GM12864 (cell line): ENCODE results near the gene UNC13D.
"Not testable (repeated sequence)": the region's sequence is repeated elsewhere in the genome, so short reads cannot be mapped to it uniquely, and the experiment has no call there.

Source experiments
- DNase-seq: peaks from one replicate; pipeline ENCODE4 v3.0.0-alpha.2; 2011; ENCODE audit warnings: low read depth
- H3K4me3 ChIP-seq: 2 replicates; pipeline ENCODE4 v1.5.1; 2011; ENCODE audit warnings: mild to moderate bottlenecking, low read depth, low read length, control low read depth
- CTCF ChIP-seq: IDR thresholded peaks from 2 replicates; pipeline ENCODE4 v1.5.1; 2011; ENCODE audit warnings: low read depth, mild to moderate bottlenecking, moderate library complexity, low read length, control low read depth, inconsistent platforms; ENCODE audit errors: missing control alignments

UNC13D gene

DNA sequence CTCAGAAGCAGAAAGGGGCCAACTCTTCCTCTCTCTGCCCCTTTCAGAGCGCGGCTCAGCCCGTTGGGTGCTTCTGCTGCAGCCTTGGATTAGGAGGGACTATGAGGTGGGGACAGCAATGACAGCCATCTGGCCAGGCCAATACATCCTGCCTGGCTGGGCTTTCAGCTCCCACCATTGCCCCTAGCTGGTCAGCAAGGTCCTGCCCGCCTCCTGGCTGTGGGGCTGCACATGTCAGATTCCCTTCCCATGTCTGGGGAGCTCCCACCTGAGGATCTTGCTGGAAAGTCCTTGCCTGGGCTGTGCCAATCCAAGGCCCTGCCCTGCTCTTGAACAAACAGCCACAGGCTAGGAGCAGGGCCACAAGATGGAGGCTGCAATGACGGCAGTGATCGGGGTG lies 44.3 kb upstream of the UNC13D start:
- no peak for DNase-seq
- no peak for TF ChIP-seq CTCF
- H3K4me3 ChIP-seq = no peak overlapping the region

DNA sequence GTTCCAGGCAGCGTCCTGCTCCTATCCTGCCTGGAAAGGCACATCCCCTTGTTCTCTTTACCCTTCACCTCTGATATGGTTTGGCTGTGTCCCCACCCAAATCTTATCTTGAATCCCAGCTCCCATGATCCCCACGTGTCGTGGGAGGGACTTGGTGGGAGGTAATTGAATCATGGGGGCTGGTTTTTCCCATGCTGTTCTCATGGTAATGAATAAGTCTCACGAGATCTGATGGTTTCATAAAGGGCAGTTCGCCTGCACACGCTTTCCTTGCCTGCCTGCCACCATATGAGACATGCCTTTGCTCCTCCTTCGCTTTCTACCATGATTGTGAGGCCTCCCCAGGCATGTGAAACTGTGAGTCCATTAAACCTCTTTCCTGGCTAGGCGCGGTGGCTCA lies 41.7 kb upstream of the UNC13D start:
- H3K4me3 ChIP-seq, DNase-seq: not testable (repeated sequence)

- no peak for TF ChIP-seq CTCF
- no peak for DNase-seq
- H3K4me3 ChIP-seq = no peak overlapping the region
Observed at GRCh38 chr17:75885431-75885830, 41.2 kb upstream of the UNC13D start.

DNA sequence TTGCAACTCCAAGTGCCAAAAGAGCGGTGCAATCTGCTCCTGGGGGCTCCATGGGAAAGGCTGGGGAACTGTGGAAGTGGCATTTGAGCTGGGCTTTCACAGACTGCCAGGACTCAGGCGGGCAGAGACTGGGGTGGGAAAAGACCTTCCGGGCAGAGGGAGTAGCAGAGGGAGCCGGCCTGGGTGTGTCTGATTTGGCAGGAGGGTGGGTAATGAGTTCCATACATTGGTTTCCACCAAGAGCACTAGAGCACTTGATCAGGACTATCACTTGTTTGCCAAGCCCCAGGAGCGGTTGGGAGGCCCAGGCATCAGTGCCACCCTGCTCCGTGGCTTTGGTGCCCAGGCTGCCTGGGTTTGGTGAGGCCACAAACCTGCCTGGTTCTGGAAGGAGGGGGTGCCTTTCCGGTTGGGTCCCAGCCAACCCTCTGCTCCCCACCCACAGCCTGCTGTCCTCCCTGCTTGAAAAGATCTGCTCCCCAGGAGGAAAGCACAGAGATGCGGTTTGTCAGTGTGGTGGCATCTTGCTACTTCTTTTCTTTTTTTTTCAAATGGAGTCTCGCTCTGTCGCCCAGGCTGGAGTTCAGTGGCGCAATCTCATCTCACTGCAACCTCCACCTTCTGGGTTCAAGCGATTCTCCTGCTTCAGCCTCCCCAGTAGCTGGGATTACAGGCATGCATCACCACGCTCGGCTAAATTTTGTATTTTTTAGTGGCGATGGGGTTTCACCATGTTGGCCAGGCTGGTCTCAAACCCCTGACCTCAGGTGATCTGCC lies 37.7 kb upstream of the UNC13D start:
- TF ChIP-seq CTCF = no peak
- no peak for DNase-seq

GRCh38 chr17:75880266-75880665 lies 36.1 kb upstream of the UNC13D start:
- no peak overlapping the region for H3K4me3 ChIP-seq
- no peak for DNase-seq
- no peak for TF ChIP-seq CTCF

More for the DNA sequence above, 37.7 kb upstream of the UNC13D start:
- no peak overlapping the region for H3K4me3 ChIP-seq

DNA sequence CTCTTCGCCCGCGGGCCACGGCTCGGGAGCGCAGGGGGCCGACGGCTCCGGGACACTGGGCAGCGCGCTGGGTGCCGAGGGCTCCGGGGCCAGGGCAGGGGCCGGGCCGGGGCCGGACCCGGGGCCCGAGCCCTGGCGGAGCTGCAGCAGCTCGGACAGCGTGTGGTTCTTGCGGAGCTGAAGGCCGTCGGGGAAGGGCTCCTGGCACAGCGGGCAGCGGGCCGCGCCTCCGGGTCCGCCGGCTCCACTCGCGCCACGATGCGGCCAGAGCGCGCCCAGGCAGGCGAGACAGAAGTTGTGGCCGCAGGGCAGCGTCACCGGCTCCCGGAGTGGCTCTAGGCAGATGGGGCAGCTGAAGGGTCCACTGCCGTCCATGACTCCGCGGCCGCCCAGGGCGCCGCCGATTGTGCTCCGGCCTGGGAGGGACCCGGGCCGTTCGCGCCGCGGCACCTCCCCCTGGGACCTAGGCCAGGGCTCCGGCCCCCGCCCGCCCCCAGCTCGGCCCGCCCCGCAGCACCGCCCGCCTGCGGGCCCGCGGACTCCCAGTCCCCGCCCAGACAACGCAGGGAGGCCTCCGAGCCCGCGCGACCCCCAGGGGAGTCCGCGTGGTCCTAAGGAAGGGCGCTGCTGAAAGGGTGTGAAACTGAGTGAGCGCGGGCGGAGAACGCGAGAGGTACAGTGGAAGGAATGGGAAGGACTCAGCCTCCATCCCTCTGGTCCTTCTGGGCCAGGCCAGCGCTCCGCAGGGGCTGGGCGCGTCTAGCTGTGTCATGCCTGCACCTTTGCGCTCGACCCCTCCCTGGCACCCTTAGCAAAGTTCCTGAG lies 34.2 kb upstream of the UNC13D start, which contains the start of gene TRIM47:
Gene TRIM47 (minus strand): TSS at position 408 of the 825 bp plus-strand sequence. CDS start 33 bp downstream, at position 375.
- peak within 1 kb of the TSS; percentile 50 for H3K4me3 ChIP-seq
- DNase-seq = no peak
- no peak for TF ChIP-seq CTCF

DNA sequence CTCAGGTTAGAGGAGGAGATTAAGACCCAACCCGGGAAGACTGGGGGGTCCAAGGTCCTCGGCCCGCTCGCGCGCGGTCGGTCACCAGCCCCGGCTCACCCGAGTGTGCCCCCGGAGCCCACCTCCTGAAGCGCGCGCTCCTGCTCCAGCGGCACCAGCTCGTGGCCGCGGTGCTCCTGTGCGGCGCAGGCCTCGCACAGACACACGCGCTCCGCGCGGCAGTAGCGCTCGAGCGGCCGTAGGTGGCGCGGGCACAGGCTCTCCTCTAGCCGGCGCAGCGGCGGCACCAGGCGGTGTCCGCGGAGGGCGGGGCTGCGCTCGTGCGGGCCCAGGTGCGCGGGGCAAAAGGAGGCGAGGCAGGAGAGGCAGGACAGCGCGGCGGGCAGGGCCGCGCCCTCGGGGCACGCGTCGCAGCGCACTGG lies 33.6 kb upstream of the UNC13D start:
- H3K4me3 ChIP-seq = peak overlapping the region; percentile 50
- no peak for DNase-seq
- TF ChIP-seq CTCF = peak; percentile 47
